ENCODE data around the gene DISC1.

DNA sequence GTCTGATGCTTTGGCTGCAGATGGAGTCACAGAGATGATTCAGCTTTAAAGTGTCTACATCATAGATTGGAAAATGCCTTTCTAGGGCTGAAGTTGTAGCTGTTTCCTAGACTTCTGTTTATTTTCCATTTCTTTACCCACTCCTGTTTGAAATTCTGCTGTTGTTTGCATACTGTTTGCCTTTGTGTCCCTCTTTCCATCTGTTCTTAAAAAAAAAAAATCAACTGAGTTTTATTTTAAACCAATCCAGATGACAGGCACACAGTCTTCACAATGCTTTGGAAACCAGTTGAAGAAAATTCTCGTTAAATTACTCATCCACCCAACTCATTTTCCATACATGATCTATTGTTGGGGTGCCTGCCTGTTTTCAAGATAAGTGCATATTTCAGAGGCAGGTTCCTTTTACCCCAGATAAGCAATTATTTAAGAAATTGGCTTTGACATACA lies 245.9 kb downstream of the DISC1 start:
- TF ChIP-seq POLR2A (IDR thresholded peaks at IDR 0.05; ENCODE audit: extremely low read depth, insufficient read length): no peak
- TF ChIP-seq, protein P1, sequence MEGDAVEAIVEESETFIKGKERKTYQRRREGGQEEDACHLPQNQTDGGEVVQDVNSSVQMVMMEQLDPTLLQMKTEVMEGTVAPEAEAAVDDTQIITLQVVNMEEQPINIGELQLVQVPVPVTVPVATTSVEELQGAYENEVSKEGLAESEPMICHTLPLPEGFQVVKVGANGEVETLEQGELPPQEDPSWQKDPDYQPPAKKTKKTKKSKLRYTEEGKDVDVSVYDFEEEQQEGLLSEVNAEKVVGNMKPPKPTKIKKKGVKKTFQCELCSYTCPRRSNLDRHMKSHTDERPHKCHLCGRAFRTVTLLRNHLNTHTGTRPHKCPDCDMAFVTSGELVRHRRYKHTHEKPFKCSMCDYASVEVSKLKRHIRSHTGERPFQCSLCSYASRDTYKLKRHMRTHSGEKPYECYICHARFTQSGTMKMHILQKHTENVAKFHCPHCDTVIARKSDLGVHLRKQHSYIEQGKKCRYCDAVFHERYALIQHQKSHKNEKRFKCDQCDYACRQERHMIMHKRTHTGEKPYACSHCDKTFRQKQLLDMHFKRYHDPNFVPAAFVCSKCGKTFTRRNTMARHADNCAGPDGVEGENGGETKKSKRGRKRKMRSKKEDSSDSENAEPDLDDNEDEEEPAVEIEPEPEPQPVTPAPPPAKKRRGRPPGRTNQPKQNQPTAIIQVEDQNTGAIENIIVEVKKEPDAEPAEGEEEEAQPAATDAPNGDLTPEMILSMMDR (IDR thresholded peaks at IDR 0.05; ENCODE audit: low read depth, low read length): no peak

Data from NB4 (cell line).